Measurements from ENCODE around the gene BICD1. TPM values are rescaled to one million over a fixed set of nuclear protein-coding genes. Genes with fewer than 3 reads are reported as not detected.

Gene BICD1
- total and polyA plus RNA-seq, 2 donors (not counting 3 experiments of a cell fraction or from before 2014, with no cell fraction given), result 12.2 to 51.0 TPM

DNA sequence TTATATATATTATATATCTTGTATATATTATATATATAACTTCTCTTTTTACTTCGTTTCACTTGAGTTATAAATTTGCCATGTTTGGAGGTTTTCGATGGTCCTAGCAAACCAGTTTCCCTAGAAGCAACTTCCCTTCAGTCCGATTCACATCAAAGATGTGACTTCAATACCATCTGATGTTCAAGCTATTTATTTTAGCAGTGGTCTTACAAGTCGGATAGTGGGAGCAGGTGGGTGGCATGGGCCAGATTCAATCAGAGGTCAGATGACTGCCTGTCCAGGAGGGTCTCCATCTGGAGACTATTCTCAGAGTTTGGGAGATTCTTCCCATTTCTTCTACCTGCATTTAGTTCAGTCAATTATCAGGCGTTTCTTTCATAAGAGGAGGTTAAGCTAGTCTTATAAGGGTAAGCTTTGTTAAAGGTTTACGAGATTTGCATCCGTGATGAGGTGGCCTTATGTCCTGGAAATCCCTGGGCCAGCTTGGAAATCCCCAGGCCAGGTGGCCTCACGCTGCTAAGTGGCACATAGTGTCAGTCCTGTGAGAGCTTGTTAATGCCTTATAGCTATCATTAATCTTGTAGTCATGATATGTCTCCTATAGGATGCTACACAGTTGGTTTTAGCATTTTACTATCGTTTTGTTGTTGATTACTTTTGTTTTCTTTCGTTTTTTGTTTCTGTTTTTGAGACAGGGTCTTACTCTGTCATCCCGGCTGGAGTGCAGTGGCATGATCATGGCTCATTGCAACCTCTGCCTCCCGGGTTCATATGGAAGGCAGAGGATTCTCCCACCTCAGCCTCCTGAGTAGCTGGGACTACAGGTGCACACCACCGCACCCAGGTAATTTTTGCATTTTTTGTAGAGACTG lies 145.8 kb downstream of the BICD1 start:
- Histone ChIP-seq H3K4me3 (replicated peaks in 1 of 3; ENCODE audit: insufficient read depth in 1 of 3, low read depth in 1 of 3, low read length in 3 of 3) (no peak overlapping the region), H3K27me3 (ENCODE audit: control insufficient read depth in 2 of 2, insufficient read depth in 2 of 2, low read length in 2 of 2) (no peaks in the 10 kb centered on the region), H3K4me1 (ENCODE audit: control insufficient read depth, extremely low read depth, insufficient read depth, low read length) (no peaks in the 10 kb centered on the region), H3K9me1 (replicated peaks; ENCODE audit: control insufficient read depth, extremely low read depth, insufficient read depth, low read length) (no peaks in the 10 kb centered on the region), H3K9ac (replicated peaks; ENCODE audit: extremely low read depth, insufficient read depth, low read length) (no peak overlapping the region), H3K79me2 (ENCODE audit: control insufficient read depth, insufficient read depth, low read length) (no peaks in the 10 kb centered on the region), H2AFZ (ENCODE audit: low read depth, low read length) (no peak overlapping the region), H3K4me2 (ENCODE audit: insufficient read depth, low read length) (no peak overlapping the region), H3K36me3 (ENCODE audit: control insufficient read depth in 2 of 2, extremely low read depth in 1 of 2, insufficient read depth in 2 of 2, low read length in 2 of 2) (no peaks in the 10 kb centered on the region), H4K20me1 (replicated peaks; ENCODE audit: control insufficient read depth, extremely low read depth, insufficient read depth, low read length) (no peaks in the 10 kb centered on the region), H3K9me3 (replicated peaks; ENCODE audit: control insufficient read depth, insufficient read depth, low read length) (no peaks in the 10 kb centered on the region), H3K27ac (ENCODE audit: insufficient read depth, low read depth, low read length) (no peak overlapping the region)
- intact Hi-C loops (cut with micrococcal nuclease), result no loop called here
- DNase-seq (ENCODE audit: low read depth, low spot score) (no peak), FAIRE-seq (no peak)
- TF ChIP-seq EZH2 (IDR thresholded peaks at IDR 0.05; ENCODE audit: borderline replicate concordance, low read depth, low read length, severe bottlenecking), result no peak
- TF ChIP-seq POLR2A (IDR thresholded peaks at IDR 0.05; ENCODE audit: low read depth, low read length), result no peak
- no peak for TF ChIP-seq FOS (IDR thresholded peaks at IDR 0.05; ENCODE audit: borderline replicate concordance, insufficient read depth, low read length)
- TF ChIP-seq, protein P1, sequence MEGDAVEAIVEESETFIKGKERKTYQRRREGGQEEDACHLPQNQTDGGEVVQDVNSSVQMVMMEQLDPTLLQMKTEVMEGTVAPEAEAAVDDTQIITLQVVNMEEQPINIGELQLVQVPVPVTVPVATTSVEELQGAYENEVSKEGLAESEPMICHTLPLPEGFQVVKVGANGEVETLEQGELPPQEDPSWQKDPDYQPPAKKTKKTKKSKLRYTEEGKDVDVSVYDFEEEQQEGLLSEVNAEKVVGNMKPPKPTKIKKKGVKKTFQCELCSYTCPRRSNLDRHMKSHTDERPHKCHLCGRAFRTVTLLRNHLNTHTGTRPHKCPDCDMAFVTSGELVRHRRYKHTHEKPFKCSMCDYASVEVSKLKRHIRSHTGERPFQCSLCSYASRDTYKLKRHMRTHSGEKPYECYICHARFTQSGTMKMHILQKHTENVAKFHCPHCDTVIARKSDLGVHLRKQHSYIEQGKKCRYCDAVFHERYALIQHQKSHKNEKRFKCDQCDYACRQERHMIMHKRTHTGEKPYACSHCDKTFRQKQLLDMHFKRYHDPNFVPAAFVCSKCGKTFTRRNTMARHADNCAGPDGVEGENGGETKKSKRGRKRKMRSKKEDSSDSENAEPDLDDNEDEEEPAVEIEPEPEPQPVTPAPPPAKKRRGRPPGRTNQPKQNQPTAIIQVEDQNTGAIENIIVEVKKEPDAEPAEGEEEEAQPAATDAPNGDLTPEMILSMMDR (IDR thresholded peaks at IDR 0.05; ENCODE audit: extremely low read depth in 1 of 2, insufficient read depth in 1 of 2, low read depth in 1 of 2, low read length in 2 of 2), result no peak
- no peak for TF ChIP-seq MYC (IDR thresholded peaks at IDR 0.05; ENCODE audit: low read depth, low read length)
- TF ChIP-seq JUN (IDR thresholded peaks at IDR 0.05; ENCODE audit: borderline replicate concordance, insufficient read depth, insufficient read length, low read depth), result no peak
- TF ChIP-seq, protein P2, sequence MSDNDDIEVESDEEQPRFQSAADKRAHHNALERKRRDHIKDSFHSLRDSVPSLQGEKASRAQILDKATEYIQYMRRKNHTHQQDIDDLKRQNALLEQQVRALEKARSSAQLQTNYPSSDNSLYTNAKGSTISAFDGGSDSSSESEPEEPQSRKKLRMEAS (IDR thresholded peaks at IDR 0.05; ENCODE audit: insufficient read depth, insufficient read length), result no peak
- no peak for TF ChIP-seq POLR2AphosphoS5 (IDR thresholded peaks at IDR 0.05; ENCODE audit: insufficient read depth, low read depth, low read length)
- TF ChIP-seq GATA2 (IDR thresholded peaks at IDR 0.05; ENCODE audit: insufficient read depth, insufficient read length, low read depth, low read length), result no peak
- ChIA-PET POLR2A (no interaction called here), CTCF (interaction anchor here (0.6 to 2.0 kb wide), 4 partner anchors 12 to 192 kb away, joined by 3 to 6 read pairs (median 3); no protein-coding TSS in a partner anchor)
- dilution Hi-C loops (cut with MboI; ENCODE audit: extremely low pct_ligation_motif_present, low sequenced_read_pairs), result no loop called here
- no TSS peak for BruUV-seq (replicated peaks)
